Measurements from ENCODE around the gene TSPAN13.
A peak's percentile ranks its signal among the peaks of the same experiment; 100 is the strongest.

The TSPAN13 gene

GRCh38 chr7:16778476-16778875 is 24.9 kb downstream of the TSPAN13 start:
- DNase-seq = no peak

GRCh38 chr7:16779051-16779450 is 25.5 kb downstream of the TSPAN13 start:
- no peak for DNase-seq

- no peak for DNase-seq
These were observed 27.0 kb downstream of the TSPAN13 start for GRCh38 chr7:16780596-16780995.

GRCh38 chr7:16785321-16785720 is 31.8 kb downstream of the TSPAN13 start:
- DNase-seq = peak; percentile 87

- DNase-seq = peak; percentile 25
These were observed 32.3 kb downstream of the TSPAN13 start for GRCh38 chr7:16785846-16786245.

GRCh38 chr7:16786257-16786656 is 32.7 kb downstream of the TSPAN13 start:
- peak; percentile 9 for DNase-seq

- DNase-seq = no peak
These were observed 33.6 kb downstream of the TSPAN13 start for GRCh38 chr7:16787127-16787526.

GRCh38 chr7:16791071-16791470 is 37.5 kb downstream of the TSPAN13 start:
- DNase-seq = no peak

- no peak for DNase-seq
These were observed 38.5 kb downstream of the TSPAN13 start for GRCh38 chr7:16791905-16792698.

- DNase-seq = no peak
These were observed 41.4 kb downstream of the TSPAN13 start for GRCh38 chr7:16794986-16795385.

- no peak for DNase-seq
These were observed 42.1 kb downstream of the TSPAN13 start for GRCh38 chr7:16795624-16796023.

- peak; percentile 80 for DNase-seq
These were observed 47.6 kb downstream of the TSPAN13 start for GRCh38 chr7:16801111-16801542.

GRCh38 chr7:16801579-16801978 is 48.0 kb downstream of the TSPAN13 start:
- no peak for DNase-seq

- DNase-seq = no peak
These were observed 49.6 kb downstream of the TSPAN13 start for GRCh38 chr7:16803125-16803524.

GRCh38 chr7:16803881-16804673 is 50.5 kb downstream of the TSPAN13 start:
- DNase-seq = peak; percentile 80

GRCh38 chr7:16804674-16805439 is 51.3 kb downstream of the TSPAN13 start, which contains the start of gene AGR2:
Gene AGR2 (minus strand): TSS chr7:16804999. CDS start chr7:16801796, 3,203 bp downstream.
- peak; percentile 75 for DNase-seq

- no peak for DNase-seq
These were observed 51.9 kb downstream of the TSPAN13 start for GRCh38 chr7:16805441-16805840.

- no peak for DNase-seq
These were observed 56.6 kb downstream of the TSPAN13 start for GRCh38 chr7:16810112-16810511.

GRCh38 chr7:16810573-16810972 is 57.0 kb downstream of the TSPAN13 start:
- peak; percentile 52 for DNase-seq

GRCh38 chr7:16811551-16811950 is 58.0 kb downstream of the TSPAN13 start:
- peak; percentile 39 for DNase-seq

GRCh38 chr7:16812542-16813231 is 59.1 kb downstream of the TSPAN13 start:
- DNase-seq = no peak

- no peak for DNase-seq
These were observed 59.7 kb downstream of the TSPAN13 start for GRCh38 chr7:16813232-16813616.

- no peak for DNase-seq
These were observed 61.4 kb downstream of the TSPAN13 start for GRCh38 chr7:16815001-16815400.

All from DMS53 (cell line).